Astrocyte (in vitro differentiated cells and primary cell): ENCODE results near the gene KCNIP2.

Experiments used
- EZH2 ChIP-seq: IDR thresholded peaks from 2 replicates; pipeline ENCODE4 v1.6.1; 2012; ENCODE audit warnings: mild to moderate bottlenecking, low read length, inconsistent platforms; ENCODE audit not compliant: insufficient read depth
- TF ChIP-seq, protein P1 (sequence below): IDR thresholded peaks from 2 replicates; pipeline ENCODE4 v1.5.1; 2011; ENCODE audit warnings: low read depth, mild to moderate bottlenecking, inconsistent platforms, low read length, moderate library complexity; ENCODE audit not compliant: insufficient read depth

DNA sequence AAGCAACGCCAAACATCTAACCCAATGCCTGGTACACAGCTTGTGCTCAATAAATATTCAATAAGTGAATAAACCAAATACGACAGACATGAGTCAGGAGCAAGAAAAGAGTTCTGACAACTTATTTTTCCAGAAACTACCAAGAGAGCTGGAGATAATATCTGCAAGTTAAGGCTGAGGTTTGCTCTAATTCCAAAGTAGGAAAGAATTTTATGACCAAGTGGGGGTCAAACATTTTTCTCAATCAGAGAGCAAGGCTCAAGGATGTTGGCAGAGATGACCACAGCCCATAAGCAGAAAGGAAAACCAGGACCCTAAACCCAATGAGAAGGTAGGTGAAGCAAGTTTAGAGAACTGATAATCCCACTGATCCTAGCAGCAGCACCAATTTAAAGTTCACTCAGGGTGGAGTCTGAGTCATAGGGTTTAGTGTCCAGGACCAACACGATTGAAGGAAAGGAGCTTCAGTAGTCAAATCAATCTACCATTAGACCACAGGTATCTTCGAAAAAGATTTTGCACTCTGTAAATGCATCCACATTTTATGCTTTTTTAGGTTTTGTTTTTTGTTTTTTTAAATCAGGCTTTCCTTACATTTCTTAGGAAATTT, 49.3 kb upstream of the KCNIP2 start:
- TF ChIP-seq EZH2: no peak
- TF ChIP-seq, protein P1, sequence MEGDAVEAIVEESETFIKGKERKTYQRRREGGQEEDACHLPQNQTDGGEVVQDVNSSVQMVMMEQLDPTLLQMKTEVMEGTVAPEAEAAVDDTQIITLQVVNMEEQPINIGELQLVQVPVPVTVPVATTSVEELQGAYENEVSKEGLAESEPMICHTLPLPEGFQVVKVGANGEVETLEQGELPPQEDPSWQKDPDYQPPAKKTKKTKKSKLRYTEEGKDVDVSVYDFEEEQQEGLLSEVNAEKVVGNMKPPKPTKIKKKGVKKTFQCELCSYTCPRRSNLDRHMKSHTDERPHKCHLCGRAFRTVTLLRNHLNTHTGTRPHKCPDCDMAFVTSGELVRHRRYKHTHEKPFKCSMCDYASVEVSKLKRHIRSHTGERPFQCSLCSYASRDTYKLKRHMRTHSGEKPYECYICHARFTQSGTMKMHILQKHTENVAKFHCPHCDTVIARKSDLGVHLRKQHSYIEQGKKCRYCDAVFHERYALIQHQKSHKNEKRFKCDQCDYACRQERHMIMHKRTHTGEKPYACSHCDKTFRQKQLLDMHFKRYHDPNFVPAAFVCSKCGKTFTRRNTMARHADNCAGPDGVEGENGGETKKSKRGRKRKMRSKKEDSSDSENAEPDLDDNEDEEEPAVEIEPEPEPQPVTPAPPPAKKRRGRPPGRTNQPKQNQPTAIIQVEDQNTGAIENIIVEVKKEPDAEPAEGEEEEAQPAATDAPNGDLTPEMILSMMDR: no peak
